Glutamatergic neuron (in vitro differentiated cells): ENCODE results near the gene UGT1A4. TPM values are rescaled to one million over a fixed set of nuclear protein-coding genes. Genes with fewer than 3 reads are reported as not detected.

Experiments used
- DNase-seq: peaks from one replicate; pipeline ENCODE4 v3.0.0; 2022
- H3K27ac Mint-ChIP-seq: one replicate; pipeline ENCODE4 v1.8.0; 2020; ENCODE audit warnings: mild to moderate bottlenecking, mixed read lengths, inconsistent platforms; ENCODE audit not compliant: unreplicated experiment
- H3K27me3 Mint-ChIP-seq: one replicate; pipeline ENCODE4 v1.8.0; 2020; ENCODE audit warnings: mild to moderate bottlenecking, moderate library complexity, mixed read lengths, inconsistent platforms; ENCODE audit not compliant: unreplicated experiment
- H3K36me3 Mint-ChIP-seq: one replicate; pipeline ENCODE4 v1.8.0; 2020; ENCODE audit warnings: mild to moderate bottlenecking, mixed read lengths, inconsistent platforms; ENCODE audit not compliant: unreplicated experiment
- H3K4me1 Mint-ChIP-seq: one replicate; pipeline ENCODE4 v1.8.0; 2020; ENCODE audit warnings: mild to moderate bottlenecking, low read depth, mixed read lengths, inconsistent platforms; ENCODE audit not compliant: unreplicated experiment
- H3K4me3 Mint-ChIP-seq: one replicate; pipeline ENCODE4 v1.8.0; 2020; ENCODE audit warnings: mild to moderate bottlenecking, mixed read lengths, inconsistent platforms; ENCODE audit not compliant: unreplicated experiment
- H3K9me3 Mint-ChIP-seq: one replicate; pipeline ENCODE4 v1.8.0; 2020; ENCODE audit warnings: mild to moderate bottlenecking, moderate library complexity, mixed read lengths, inconsistent platforms; ENCODE audit not compliant: unreplicated experiment
- total RNA-seq: library from RNA; stranded (reverse); fragmentation: NEBNext Ultra II Directional; extraction: Animal tissue kit (Norgen Biotek cat#: 25700); gene quantifications from one replicate; pipeline ENCODE4 v1.2.1, GENCODE V29; 2021; ENCODE audit not compliant: unreplicated experiment
- TF ChIP-seq, protein P1 (sequence below): fragments of 200-600 bp; sonication (generic); IDR thresholded peaks from one replicate; pipeline ENCODE4 v1.5.0; 2021; ENCODE audit not compliant: partially characterized antibody, unreplicated experiment

The UGT1A4 gene
- total RNA-seq, 1 donor from 2014 or later: not detected

DNA sequence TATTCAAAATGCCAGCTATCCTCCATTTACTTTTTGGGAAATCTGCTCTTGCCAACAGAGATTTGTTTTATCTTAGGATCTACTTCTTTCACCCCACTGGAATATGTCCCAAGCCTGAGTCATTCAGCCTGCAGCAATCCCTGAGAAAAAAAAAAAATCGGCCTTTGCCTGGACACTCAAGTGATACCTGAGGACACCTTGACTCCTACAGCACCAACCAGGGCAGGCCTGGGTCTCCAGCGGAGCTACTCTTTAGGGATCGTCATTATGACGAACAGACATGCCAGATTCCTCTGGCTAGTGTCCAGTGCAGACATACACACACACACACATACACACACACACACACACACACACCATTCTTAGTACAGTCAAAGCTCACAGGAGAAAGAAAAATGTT is 28.1 kb upstream of the UGT1A4 start:
- no peaks in the 10 kb centered on the region for H3K4me1 Mint-ChIP-seq
- TF ChIP-seq, protein P1, sequence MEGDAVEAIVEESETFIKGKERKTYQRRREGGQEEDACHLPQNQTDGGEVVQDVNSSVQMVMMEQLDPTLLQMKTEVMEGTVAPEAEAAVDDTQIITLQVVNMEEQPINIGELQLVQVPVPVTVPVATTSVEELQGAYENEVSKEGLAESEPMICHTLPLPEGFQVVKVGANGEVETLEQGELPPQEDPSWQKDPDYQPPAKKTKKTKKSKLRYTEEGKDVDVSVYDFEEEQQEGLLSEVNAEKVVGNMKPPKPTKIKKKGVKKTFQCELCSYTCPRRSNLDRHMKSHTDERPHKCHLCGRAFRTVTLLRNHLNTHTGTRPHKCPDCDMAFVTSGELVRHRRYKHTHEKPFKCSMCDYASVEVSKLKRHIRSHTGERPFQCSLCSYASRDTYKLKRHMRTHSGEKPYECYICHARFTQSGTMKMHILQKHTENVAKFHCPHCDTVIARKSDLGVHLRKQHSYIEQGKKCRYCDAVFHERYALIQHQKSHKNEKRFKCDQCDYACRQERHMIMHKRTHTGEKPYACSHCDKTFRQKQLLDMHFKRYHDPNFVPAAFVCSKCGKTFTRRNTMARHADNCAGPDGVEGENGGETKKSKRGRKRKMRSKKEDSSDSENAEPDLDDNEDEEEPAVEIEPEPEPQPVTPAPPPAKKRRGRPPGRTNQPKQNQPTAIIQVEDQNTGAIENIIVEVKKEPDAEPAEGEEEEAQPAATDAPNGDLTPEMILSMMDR: no peak
- no peaks in the 10 kb centered on the region for H3K27me3 Mint-ChIP-seq
- H3K9me3 Mint-ChIP-seq: peaks cover 4% of the 10 kb centered on the region
- H3K27ac Mint-ChIP-seq: no peak overlapping the region
- DNase-seq: no peak
- H3K36me3 Mint-ChIP-seq: no peaks in the 10 kb centered on the region
- H3K4me3 Mint-ChIP-seq: no peak overlapping the region

DNA sequence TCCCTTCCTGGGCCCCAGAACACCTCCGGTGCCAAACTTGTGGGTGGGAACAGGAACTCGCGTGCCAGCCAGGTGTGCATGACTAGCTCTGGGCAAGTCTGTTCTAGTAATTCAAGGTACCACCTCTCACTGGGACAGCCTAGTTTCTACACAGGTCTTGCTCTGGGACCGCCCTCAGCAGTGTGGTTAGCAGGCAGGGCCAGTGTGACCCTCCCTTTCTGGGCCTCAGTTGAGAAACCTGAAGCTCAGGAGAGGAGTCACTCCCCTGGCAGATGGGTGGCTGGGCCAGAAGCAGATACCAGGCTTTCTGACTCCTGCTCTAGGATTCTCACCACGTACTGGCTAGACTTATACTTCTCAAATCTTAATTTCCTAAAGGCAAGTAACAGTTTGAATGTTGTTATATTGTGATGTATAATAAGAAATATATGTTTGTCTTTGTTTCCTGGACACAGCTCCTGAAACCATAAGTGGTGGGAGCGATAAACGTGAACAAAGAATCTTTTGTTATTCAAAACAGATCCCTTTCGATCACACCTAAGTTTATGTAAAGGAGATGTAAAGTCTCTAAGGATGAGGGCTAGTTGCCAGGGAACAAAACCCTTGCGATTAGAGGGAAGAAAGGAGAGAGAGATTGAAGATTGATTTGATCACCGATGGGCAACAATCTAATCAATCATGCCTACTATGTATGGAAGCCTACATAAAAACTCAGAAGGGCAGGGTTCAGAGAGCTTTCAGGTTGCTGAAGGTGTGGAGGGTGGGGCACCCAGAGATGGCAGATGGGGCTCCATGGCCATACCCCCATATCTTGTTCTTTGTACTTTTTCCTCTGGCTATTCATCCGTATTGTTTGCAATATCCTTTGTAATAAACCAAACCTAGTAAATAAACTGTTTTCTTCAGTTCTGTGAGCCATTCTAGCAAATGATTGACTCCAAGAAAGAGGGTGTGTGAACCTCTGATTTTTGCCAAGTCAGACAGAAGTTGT is 26.8 kb upstream of the UGT1A4 start:
- TF ChIP-seq, protein P1: no peak
- DNase-seq: no peak
- Mint-ChIP-seq H3K36me3 (no peaks in the 10 kb centered on the region), H3K9me3 (peaks cover 4% of the 10 kb centered on the region), H3K27me3 (no peaks in the 10 kb centered on the region), H3K27ac (no peak overlapping the region), H3K4me1 (no peaks in the 10 kb centered on the region), H3K4me3 (no peak overlapping the region)

DNA sequence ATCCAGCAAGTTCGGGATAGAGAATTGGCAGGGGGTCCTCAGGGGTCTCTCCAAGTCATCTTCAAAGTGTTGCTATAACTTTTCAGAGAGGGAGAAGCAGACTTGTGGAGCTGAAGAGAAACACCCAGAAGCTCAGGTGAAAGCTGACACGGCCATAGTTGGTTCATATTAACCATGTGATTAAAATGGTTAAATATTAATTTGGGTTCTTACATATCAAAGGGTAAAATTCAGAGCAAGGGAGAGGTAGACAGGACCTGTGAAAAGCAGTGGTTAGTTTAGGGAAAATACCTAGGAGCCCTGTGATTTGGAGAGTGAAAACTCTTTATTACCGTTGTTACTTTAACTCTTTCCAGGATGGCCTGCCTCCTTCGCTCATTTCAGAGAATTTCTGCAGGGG is 25.9 kb upstream of the UGT1A4 start, which contains the start of gene UGT1A6:
Gene UGT1A6 (plus strand): TSS at position 243 of the 400 bp plus-strand sequence. CDS start 115 bp downstream, at position 358.
- Mint-ChIP-seq H3K36me3 (no peaks in the 10 kb centered on the region), H3K27ac (no peak within 1 kb of the TSS), H3K4me3 (no peak within 1 kb of the TSS), H3K4me1 (no peaks in the 10 kb centered on the region), H3K27me3 (no peaks in the 10 kb centered on the region), H3K9me3 (peaks cover 4% of the 10 kb centered on the region)
- TF ChIP-seq, protein P1: no peak
- no peak for DNase-seq

DNA sequence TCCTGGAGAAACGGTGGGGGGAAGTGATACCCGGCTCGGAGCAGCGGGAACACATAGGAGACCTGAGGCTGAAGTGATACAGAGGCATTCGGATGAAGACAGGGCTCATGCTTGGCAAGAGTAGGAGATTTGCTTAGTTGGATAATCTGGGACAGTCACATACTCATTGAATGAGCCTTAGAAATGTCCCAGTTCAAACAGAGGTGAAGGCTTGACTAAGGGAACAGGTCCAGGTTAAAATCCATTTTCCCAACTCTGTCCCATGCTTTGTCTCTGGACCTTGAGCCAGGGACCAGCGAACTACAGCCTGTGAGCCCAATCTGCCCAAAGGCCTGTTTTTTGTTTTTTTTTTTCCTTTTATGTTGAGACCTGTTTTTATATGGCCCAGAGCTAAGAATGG is 24.6 kb upstream of the UGT1A4 start:
- no peaks in the 10 kb centered on the region for H3K36me3 Mint-ChIP-seq
- H3K4me3 Mint-ChIP-seq: no peak overlapping the region
- H3K9me3 Mint-ChIP-seq: peaks cover 1% of the 10 kb centered on the region
- TF ChIP-seq, protein P1: no peak
- H3K27ac Mint-ChIP-seq: no peak overlapping the region
- no peaks in the 10 kb centered on the region for H3K4me1 Mint-ChIP-seq
- no peak for DNase-seq
- H3K27me3 Mint-ChIP-seq: no peaks in the 10 kb centered on the region

DNA sequence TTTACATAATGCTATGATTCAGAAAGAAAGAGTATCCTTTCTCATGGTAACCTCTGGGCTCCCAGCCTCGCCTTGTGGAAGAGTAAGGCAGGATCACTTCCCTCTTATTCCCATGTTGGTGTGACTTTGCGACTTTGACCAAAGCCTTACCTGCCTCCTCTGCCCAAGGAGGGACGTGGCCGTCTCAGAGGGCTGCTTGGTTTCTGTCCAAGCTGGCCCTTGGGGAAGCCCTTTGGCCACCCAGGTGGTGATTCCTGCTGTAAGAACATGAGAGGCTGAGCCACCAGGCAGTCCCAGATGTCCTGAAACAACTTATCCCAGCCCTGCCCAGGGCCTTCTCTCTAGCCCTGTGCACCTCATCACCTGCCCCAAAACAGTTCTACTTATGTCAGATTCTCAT is 19.8 kb upstream of the UGT1A4 start:
- no peaks in the 10 kb centered on the region for H3K9me3 Mint-ChIP-seq
- TF ChIP-seq, protein P1: no peak
- no peaks in the 10 kb centered on the region for H3K36me3 Mint-ChIP-seq
- no peak for DNase-seq
- H3K4me1 Mint-ChIP-seq: no peaks in the 10 kb centered on the region
- H3K27ac Mint-ChIP-seq: no peak overlapping the region
- no peak overlapping the region for H3K4me3 Mint-ChIP-seq
- H3K27me3 Mint-ChIP-seq: no peaks in the 10 kb centered on the region
